Brain microvascular endothelial cell (primary cell): ENCODE data around the gene SARS2.
A peak's percentile ranks its signal among the peaks of the same experiment; 100 is the strongest.

Source experiments
- DNase-seq: peaks from one replicate; pipeline ENCODE4 v3.0.0-alpha.2; 2020
- H3K27ac ChIP-seq: fragments of 250-450 bp; sonication (Bioruptor Pico); 2 replicates; pipeline ENCODE4 v1.5.1; 2020; ENCODE audit warnings: mild to moderate bottlenecking, moderate library complexity
- H3K27me3 ChIP-seq: fragments of 250-450 bp; sonication (Bioruptor Pico); replicated peaks from 2 replicates; pipeline ENCODE4 v1.5.1; 2020; ENCODE audit warnings: mild to moderate bottlenecking
- H3K36me3 ChIP-seq: fragments of 250-450 bp; sonication (Bioruptor Pico); replicated peaks from 2 replicates; pipeline ENCODE4 v1.5.1; 2020; ENCODE audit warnings: mild to moderate bottlenecking
- H3K4me3 ChIP-seq: 2 replicates; pipeline ENCODE4 v1.5.1; 2011; ENCODE audit warnings: low read depth, mild to moderate bottlenecking, control low read depth, low read length, moderate library complexity
- CTCF ChIP-seq: IDR thresholded peaks from 2 replicates; pipeline ENCODE4 v1.5.1; 2011; ENCODE audit warnings: low read depth, mild to moderate bottlenecking, moderate library complexity, low read length, control low read depth, inconsistent platforms; ENCODE audit errors: missing control alignments
- in situ Hi-C: cut with HindIII; loops from 2 replicates; pipeline ENCODE4 v1.10.0; 2017; ENCODE audit warnings: low sequenced_read_pairs, low pct_ligation_motif_present

The SARS2 gene

GRCh38 chr19:38959618-38960017, 29.1 kb upstream of the SARS2 start:
- Histone ChIP-seq H3K4me3 (no peak overlapping the region), H3K36me3 (no peaks in the 10 kb centered on the region), H3K27ac (no peak overlapping the region), H3K27me3 (no peaks in the 10 kb centered on the region)
- in situ Hi-C loops = no loop called here
- TF ChIP-seq CTCF = no peak
- no peak for DNase-seq

- in situ Hi-C loops = no loop called here
- Histone ChIP-seq H3K27me3 (no peaks in the 10 kb centered on the region), H3K36me3 (no peaks in the 10 kb centered on the region), H3K27ac (no peak overlapping the region), H3K4me3 (no peak overlapping the region)
- no peak for TF ChIP-seq CTCF
- DNase-seq = no peak
These were observed 27.7 kb upstream of the SARS2 start for GRCh38 chr19:38958301-38958700.

GRCh38 chr19:38956264-38956663, 25.7 kb upstream of the SARS2 start:
- Histone ChIP-seq H3K36me3 (no peaks in the 10 kb centered on the region), H3K4me3 (no peak overlapping the region), H3K27me3 (no peaks in the 10 kb centered on the region), H3K27ac (no peak overlapping the region)
- no peak for TF ChIP-seq CTCF
- DNase-seq = no peak
- in situ Hi-C loops = no loop called here

GRCh38 chr19:38953677-38954076, 23.1 kb upstream of the SARS2 start:
- Histone ChIP-seq H3K27ac (no peak overlapping the region), H3K27me3 (no peaks in the 10 kb centered on the region), H3K4me3 (no peak overlapping the region), H3K36me3 (no peaks in the 10 kb centered on the region)
- in situ Hi-C loops = no loop called here
- no peak for TF ChIP-seq CTCF
- no peak for DNase-seq

- no peaks in the 10 kb centered on the region for H3K36me3 ChIP-seq
- peak; percentile 57 for TF ChIP-seq CTCF
- no peak overlapping the region for H3K27ac ChIP-seq
- H3K27me3 ChIP-seq = no peaks in the 10 kb centered on the region
- no peak overlapping the region for H3K4me3 ChIP-seq
- in situ Hi-C loops = no loop called here
- no peak for DNase-seq
These were observed 22.0 kb upstream of the SARS2 start for GRCh38 chr19:38952395-38953165.

GRCh38 chr19:38951187-38951586, 20.6 kb upstream of the SARS2 start:
- H3K27me3 ChIP-seq = no peaks in the 10 kb centered on the region
- no peak for TF ChIP-seq CTCF
- no peak overlapping the region for H3K4me3 ChIP-seq
- H3K27ac ChIP-seq = no peak overlapping the region
- in situ Hi-C loops = no loop called here
- no peak for DNase-seq
- peaks cover 2% of the 10 kb centered on the region for H3K36me3 ChIP-seq
